ENCODE results near the gene DDX27. TPM values are rescaled to one million over a fixed set of nuclear protein-coding genes. Genes with fewer than 3 reads are reported as not detected.
"Not testable (repeated sequence)": the region's sequence is repeated elsewhere in the genome, so short reads cannot be mapped to it uniquely, and the experiment has no call there.

DDX27 gene
- total RNA-seq, 3 donors from 2014 or later, result 89.6 to 94.8 (median 93.1) TPM

- peak overlapping the region; percentile 96 for H3K4me3 Mint-ChIP-seq
- peak; percentile 69 for DNase-seq
- peaks cover 8% of the 10 kb centered on the region for H3K36me3 Mint-ChIP-seq (ENCODE audit: insufficient read depth)
- peak; percentile 27 to 34 for ATAC-seq
- no peaks in the 10 kb centered on the region for H3K9me3 Mint-ChIP-seq
- H3K27me3 Mint-ChIP-seq (ENCODE audit: low read depth), result no peaks in the 10 kb centered on the region
- peaks cover 51% of the 10 kb centered on the region for H3K4me1 Mint-ChIP-seq (ENCODE audit: low read depth)
Measured at GRCh38 chr20:49186535-49187329, 32.5 kb upstream of the DDX27 start.

- DNase-seq, result peak; percentile 10
- H3K9me3 Mint-ChIP-seq, result no peaks in the 10 kb centered on the region
- H3K36me3 Mint-ChIP-seq (ENCODE audit: insufficient read depth), result peaks cover 8% of the 10 kb centered on the region
- no peaks in the 10 kb centered on the region for H3K27me3 Mint-ChIP-seq (ENCODE audit: low read depth)
- peak; percentile 1 to 4 for ATAC-seq
- peak overlapping the region; percentile 96 for H3K4me3 Mint-ChIP-seq
- H3K4me1 Mint-ChIP-seq (ENCODE audit: low read depth), result peaks cover 44% of the 10 kb centered on the region
Measured at GRCh38 chr20:49187330-49187850, 31.8 kb upstream of the DDX27 start.

DNA sequence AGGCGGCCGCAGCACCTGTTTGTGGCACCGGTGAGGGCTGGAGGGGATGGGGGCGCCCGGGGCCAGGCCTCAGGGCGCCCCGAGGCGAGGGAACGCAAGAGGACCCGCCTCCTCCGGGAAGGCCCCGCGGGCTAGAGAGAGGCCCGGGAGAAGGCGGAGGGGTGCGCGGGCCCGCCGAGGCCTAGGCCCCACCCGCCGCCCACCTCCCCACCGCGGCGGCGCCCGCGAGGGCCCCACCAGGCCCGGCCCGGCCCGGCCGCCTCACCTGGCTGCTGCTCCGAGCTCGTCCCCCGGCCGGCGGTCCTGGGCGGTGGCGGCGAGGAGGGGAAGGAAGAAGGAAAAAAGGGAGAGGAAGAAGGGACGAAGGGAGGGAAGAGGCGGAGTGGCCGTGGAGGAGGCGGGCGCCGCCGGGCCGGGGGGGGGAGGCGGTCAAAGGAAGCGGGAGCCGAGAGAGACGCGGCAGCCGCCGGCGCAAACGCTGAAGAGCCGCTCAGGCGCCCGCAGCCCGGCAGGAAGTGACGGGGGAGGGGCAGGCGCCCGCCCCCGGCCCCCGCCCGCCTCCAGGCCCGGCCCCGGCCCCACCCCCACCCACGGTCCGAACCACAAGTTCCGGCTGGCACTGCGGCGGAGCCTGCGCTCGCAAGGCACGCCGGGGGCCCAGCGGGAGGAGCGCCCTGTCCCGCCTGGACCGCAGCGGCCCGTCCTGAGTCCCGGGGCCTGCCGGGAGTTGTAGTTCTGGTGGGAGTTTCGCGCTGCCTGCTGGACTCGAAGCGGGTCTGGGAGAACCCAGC lies 31.2 kb upstream of the DDX27 start, which contains the start of gene STAU1:
TSS of gene STAU1 (minus strand) at position 484 of the 791 bp plus-strand sequence. CDS start 22,133 bp downstream, outside the sequence.
- Mint-ChIP-seq H3K27me3 (ENCODE audit: low read depth) (no peaks in the 10 kb centered on the region), H3K9me3 (no peaks in the 10 kb centered on the region), H3K4me3 (peak within 1 kb of the TSS; percentile 96), H3K36me3 (ENCODE audit: insufficient read depth) (peaks cover 8% of the 10 kb centered on the region), H3K4me1 (ENCODE audit: low read depth) (peaks cover 38% of the 10 kb centered on the region)
- DNase-seq (peak; percentile 90), ATAC-seq (peak; percentile 93 to 95)

DNA sequence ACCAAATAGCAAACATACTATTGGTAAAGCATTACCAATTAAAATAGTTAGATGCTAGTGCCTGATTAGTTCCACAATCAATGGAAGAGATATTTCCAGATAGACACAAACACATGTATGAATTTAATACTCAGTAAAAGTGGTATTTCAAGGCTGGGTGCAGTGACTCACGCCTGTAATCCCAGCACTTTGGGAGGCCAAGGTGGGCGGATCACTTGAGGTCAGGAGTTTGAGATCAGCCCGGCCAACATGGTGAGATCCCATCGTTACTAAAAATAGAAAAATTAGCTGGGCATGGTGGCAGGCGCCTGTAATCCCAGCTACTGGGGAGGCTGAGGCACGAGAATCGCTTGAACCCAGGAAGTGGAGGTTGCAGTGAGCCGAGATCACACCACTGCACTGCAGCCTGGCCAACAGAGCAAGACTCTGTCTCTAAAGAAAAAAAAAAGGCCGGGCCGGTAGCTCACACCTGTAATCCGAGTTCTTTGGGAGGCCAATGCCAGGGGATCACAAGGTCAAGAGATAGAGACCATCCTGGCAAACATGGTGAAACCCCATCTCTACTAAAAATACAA lies 26.2 kb upstream of the DDX27 start:
- ATAC-seq; H3K4me1 Mint-ChIP-seq (ENCODE audit: low read depth); H3K9me3 Mint-ChIP-seq; H3K4me3 Mint-ChIP-seq; DNase-seq; H3K27me3 Mint-ChIP-seq (ENCODE audit: low read depth); H3K36me3 Mint-ChIP-seq (ENCODE audit: insufficient read depth): not testable (repeated sequence)

DNA sequence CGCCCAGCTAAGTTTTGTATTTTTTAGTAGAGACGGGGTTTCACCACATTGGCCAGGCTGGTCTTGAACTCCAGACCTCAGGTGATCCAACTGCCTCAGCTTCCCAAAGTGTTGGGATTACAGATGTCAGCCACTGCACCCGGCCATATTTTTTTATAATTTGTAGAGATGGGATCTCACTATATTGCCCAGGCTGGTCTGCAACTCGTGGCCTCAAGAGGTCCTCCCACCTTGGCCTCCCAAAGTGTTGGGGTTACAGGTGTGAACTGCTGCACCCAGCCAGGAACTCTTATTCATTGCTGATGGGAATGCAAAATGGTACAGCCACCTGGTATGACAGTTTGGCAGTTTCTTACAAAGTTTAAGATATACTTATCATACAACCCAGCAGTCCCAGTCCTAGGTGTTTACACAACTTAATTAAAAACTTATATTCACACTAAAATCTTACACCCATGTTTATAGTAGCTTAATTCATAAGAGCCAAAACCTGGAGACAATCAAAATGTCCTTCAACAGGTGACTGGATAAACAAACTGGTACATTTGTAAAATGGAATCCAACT lies 19.4 kb upstream of the DDX27 start:
- ATAC-seq (no peak), DNase-seq (no peak)
- Mint-ChIP-seq H3K4me1 (ENCODE audit: low read depth) (no peaks in the 10 kb centered on the region), H3K9me3 (no peaks in the 10 kb centered on the region), H3K27me3 (ENCODE audit: low read depth) (no peaks in the 10 kb centered on the region), H3K36me3 (ENCODE audit: insufficient read depth) (no peaks in the 10 kb centered on the region), H3K4me3 (no peak overlapping the region)

GRCh38 chr20:49203011-49203410 lies 16.2 kb upstream of the DDX27 start:
- no peak overlapping the region for H3K4me3 Mint-ChIP-seq
- DNase-seq, result no peak
- H3K27me3 Mint-ChIP-seq (ENCODE audit: low read depth), result no peaks in the 10 kb centered on the region
- H3K36me3 Mint-ChIP-seq (ENCODE audit: insufficient read depth), result no peaks in the 10 kb centered on the region
- no peak for ATAC-seq
- no peaks in the 10 kb centered on the region for H3K4me1 Mint-ChIP-seq (ENCODE audit: low read depth)
- H3K9me3 Mint-ChIP-seq, result no peaks in the 10 kb centered on the region

DNA sequence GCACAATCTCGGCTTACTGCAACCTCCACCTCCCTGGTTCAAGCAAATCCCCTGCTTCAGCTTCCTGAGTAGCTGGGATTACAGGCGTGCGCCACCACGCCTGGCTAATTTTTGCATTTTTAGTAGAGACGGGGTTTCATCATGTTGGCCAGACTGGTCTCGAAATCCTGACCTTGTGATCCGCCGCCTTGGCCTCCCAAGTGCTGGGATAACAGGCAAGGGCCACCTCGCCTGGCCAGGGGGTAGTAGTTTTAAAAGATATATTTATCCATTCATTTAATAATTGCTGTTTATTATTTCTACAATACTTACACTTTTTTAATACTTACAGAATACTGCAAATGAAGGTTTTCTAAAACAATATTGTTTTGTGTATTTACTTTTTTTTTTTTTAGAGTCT lies 15.5 kb upstream of the DDX27 start:
- Mint-ChIP-seq H3K4me3 (no peak overlapping the region), H3K36me3 (ENCODE audit: insufficient read depth) (no peaks in the 10 kb centered on the region), H3K4me1 (ENCODE audit: low read depth) (no peaks in the 10 kb centered on the region), H3K27me3 (ENCODE audit: low read depth) (no peaks in the 10 kb centered on the region), H3K9me3 (no peaks in the 10 kb centered on the region)
- DNase-seq (no peak), ATAC-seq (no peak)

DNA sequence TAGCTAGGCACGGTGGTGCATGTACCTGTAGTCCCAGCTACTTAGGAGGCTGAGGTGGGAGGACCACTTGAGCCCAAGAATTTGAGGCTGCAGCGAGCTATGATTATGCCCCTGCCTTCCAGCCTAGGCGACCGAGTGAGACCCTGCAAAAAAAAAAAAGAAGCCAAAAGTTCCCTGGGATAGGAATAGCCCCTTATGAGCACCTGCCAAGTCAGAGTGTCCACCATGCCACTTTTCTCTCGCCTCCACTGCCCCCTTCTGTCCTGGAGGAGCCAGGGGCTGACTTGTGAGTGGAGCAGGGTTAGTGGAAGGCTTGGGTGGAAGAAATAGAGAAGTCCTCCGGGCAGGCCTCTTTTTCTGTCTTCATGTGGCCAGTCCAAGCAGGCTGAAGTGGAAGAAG lies 12.1 kb upstream of the DDX27 start:
- H3K36me3 Mint-ChIP-seq (ENCODE audit: insufficient read depth), result no peaks in the 10 kb centered on the region
- DNase-seq, result no peak
- ATAC-seq, result no peak

GRCh38 chr20:49210101-49210756 lies 9.0 kb upstream of the DDX27 start:
- H3K36me3 Mint-ChIP-seq (ENCODE audit: insufficient read depth), result no peaks in the 10 kb centered on the region
- no peaks in the 10 kb centered on the region for H3K9me3 Mint-ChIP-seq
- H3K27me3 Mint-ChIP-seq (ENCODE audit: low read depth), result no peaks in the 10 kb centered on the region
- DNase-seq, result no peak
- H3K4me3 Mint-ChIP-seq, result no peak overlapping the region
- ATAC-seq, result no peak
- no peaks in the 10 kb centered on the region for H3K4me1 Mint-ChIP-seq (ENCODE audit: low read depth)

More for the DNA sequence above, 12.1 kb upstream of the DDX27 start:
- Mint-ChIP-seq H3K27me3 (ENCODE audit: low read depth) (no peaks in the 10 kb centered on the region), H3K4me1 (ENCODE audit: low read depth) (no peaks in the 10 kb centered on the region), H3K4me3 (no peak overlapping the region), H3K9me3 (no peaks in the 10 kb centered on the region)

- H3K9me3 Mint-ChIP-seq, result no peaks in the 10 kb centered on the region
- ATAC-seq (no peak), DNase-seq (no peak)
- H3K4me3 Mint-ChIP-seq, result no peak overlapping the region
- no peaks in the 10 kb centered on the region for H3K4me1 Mint-ChIP-seq (ENCODE audit: low read depth)
- H3K27me3 Mint-ChIP-seq (ENCODE audit: low read depth), result no peaks in the 10 kb centered on the region
- no peaks in the 10 kb centered on the region for H3K36me3 Mint-ChIP-seq (ENCODE audit: insufficient read depth)
Measured at GRCh38 chr20:49210757-49211110, 8.5 kb upstream of the DDX27 start.

DNA sequence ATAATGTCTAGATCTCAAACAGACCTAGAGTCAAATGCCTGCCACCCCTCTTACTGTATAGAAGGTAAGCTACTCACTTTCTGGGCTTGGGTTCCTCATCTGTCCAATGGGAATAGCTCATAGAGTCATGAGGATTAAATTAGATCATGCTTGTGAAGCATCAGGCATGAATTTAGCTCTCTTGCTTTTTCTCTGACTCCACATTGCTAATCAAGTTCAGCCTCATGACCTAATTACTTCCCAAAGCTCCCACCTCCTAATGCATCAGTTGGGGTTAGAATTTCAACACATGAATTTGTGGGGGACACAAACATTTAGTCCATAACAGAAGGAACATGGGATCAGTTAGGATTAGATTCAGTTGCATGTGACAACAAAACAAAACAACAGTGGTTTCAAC lies 4.6 kb upstream of the DDX27 start:
- H3K27me3 Mint-ChIP-seq (ENCODE audit: low read depth), result no peaks in the 10 kb centered on the region
- no peak overlapping the region for H3K4me3 Mint-ChIP-seq
- H3K36me3 Mint-ChIP-seq (ENCODE audit: insufficient read depth), result no peaks in the 10 kb centered on the region
- DNase-seq (no peak), ATAC-seq (no peak)
- H3K4me1 Mint-ChIP-seq (ENCODE audit: low read depth), result peaks cover 8% of the 10 kb centered on the region
- no peaks in the 10 kb centered on the region for H3K9me3 Mint-ChIP-seq

- no peaks in the 10 kb centered on the region for H3K9me3 Mint-ChIP-seq
- peaks cover 12% of the 10 kb centered on the region for H3K4me1 Mint-ChIP-seq (ENCODE audit: low read depth)
- peaks cover 3% of the 10 kb centered on the region for H3K36me3 Mint-ChIP-seq (ENCODE audit: insufficient read depth)
- no peak for DNase-seq
- H3K27me3 Mint-ChIP-seq (ENCODE audit: low read depth), result no peaks in the 10 kb centered on the region
- no peak overlapping the region for H3K4me3 Mint-ChIP-seq
- no peak for ATAC-seq
Measured at GRCh38 chr20:49215232-49215631, 4.0 kb upstream of the DDX27 start.

GRCh38 chr20:49216991-49217578 lies 2.1 kb upstream of the DDX27 start:
- Mint-ChIP-seq H3K27me3 (ENCODE audit: low read depth) (no peaks in the 10 kb centered on the region), H3K4me3 (peak overlapping the region; percentile 45), H3K9me3 (no peaks in the 10 kb centered on the region), H3K4me1 (ENCODE audit: low read depth) (peaks cover 24% of the 10 kb centered on the region), H3K36me3 (ENCODE audit: insufficient read depth) (peaks cover 10% of the 10 kb centered on the region)
- peak; percentile 68 to 70 for ATAC-seq
- DNase-seq, result peak; percentile 97
